H1 (cell line): ENCODE results near the gene EZH1. TPM values are rescaled to one million over a fixed set of nuclear protein-coding genes. Genes with fewer than 3 reads are reported as not detected.

Experiments used
- CTCF ChIA-PET: fragments of 300-600 bp; sonication (Branson Sonifier 250); formaldehyde crosslinking; loops from one replicate; lab custom pipeline; 2021; ENCODE audit not compliant: partially characterized antibody; lab: Charles Lee
- POLR2A ChIA-PET: fragments of 300-600 bp; sonication (Branson Sonifier 250); formaldehyde crosslinking; loops from one replicate; lab custom pipeline; 2021; ENCODE audit warnings: inconsistent platforms; ENCODE audit not compliant: partially characterized antibody; lab: Charles Lee
- DNase-seq, 2 experiments: peaks; one replicate each; pipeline versions ENCODE4 v3.0.0 to v3.0.0-alpha.2; 2010 to 2022; ENCODE audit warnings: low spot score in 2 of 2, low read depth in 1 of 2, mixed read lengths in 1 of 2
- FAIRE-seq: peaks from 2 replicates; lab custom pipeline; 2011; peaks lifted over from hg19 to GRCh38; lab: Jason Lieb, UNC
- H2AFZ ChIP-seq: 2 replicates; pipeline ENCODE4 v1.8.1; 2012; ENCODE audit warnings: low read length, inconsistent platforms
- H2AK5ac ChIP-seq: 2 replicates; pipeline ENCODE4 v1.6.1; 2013; ENCODE audit warnings: low read depth, low read length
- H2BK120ac ChIP-seq: replicated peaks from 2 replicates; pipeline ENCODE3; 2013; ENCODE audit warnings: low read depth, low read length, inconsistent platforms
- H2BK12ac ChIP-seq: 2 replicates; pipeline ENCODE4 v1.6.1; 2013; ENCODE audit warnings: low read depth, low read length
- H2BK15ac ChIP-seq: 2 replicates; pipeline ENCODE4 v1.6.1; 2013; ENCODE audit warnings: low read length
- H2BK20ac ChIP-seq: 2 replicates; pipeline ENCODE4 v1.6.1; 2013; ENCODE audit warnings: low read length
- H2BK5ac ChIP-seq: 2 replicates; pipeline ENCODE4 v1.6.1; 2013; ENCODE audit warnings: low read depth, low read length
- H3K14ac ChIP-seq: 2 replicates; pipeline ENCODE4 v1.6.1; 2013; ENCODE audit warnings: inconsistent platforms; ENCODE audit not compliant: insufficient read length
- H3K18ac ChIP-seq: 2 replicates; pipeline ENCODE4 v1.6.1; 2013; ENCODE audit warnings: low read length; ENCODE audit errors: extremely low read depth
- H3K23ac ChIP-seq: 2 replicates; pipeline ENCODE4 v1.6.1; 2013; ENCODE audit warnings: inconsistent platforms; ENCODE audit not compliant: insufficient read length
- H3K23me2 ChIP-seq: 2 replicates; pipeline ENCODE4 v1.6.1; 2013; ENCODE audit warnings: low read depth, low read length
- H3K27ac ChIP-seq: 2 replicates; pipeline ENCODE4 v1.6.1; 2011; ENCODE audit warnings: low read depth, low read length, inconsistent platforms
- H3K27me3 ChIP-seq, 4 experiments: replicated peaks in 1 of 4; 1 replicate in 1 of 4; 2 replicates in 3 of 4; pipeline versions ENCODE4 v1.6.1 to v1.8.1; 2011 to 2013; ENCODE audit warnings: low read length in 3 of 4, mild to moderate bottlenecking in 3 of 4, inconsistent platforms in 2 of 4, mixed read lengths in 2 of 4, moderate library complexity in 1 of 4; ENCODE audit not compliant: control insufficient read depth in 3 of 4, insufficient read depth in 3 of 4; ENCODE audit errors: extremely low read depth in 1 of 4
- H3K36me3 ChIP-seq, 4 experiments: 2 replicates each; pipeline versions ENCODE4 v1.6.1 to v1.8.1; 2011 to 2013; ENCODE audit warnings: mild to moderate bottlenecking in 4 of 4, low read length in 3 of 4, moderate library complexity in 2 of 4, control low read depth in 1 of 4, inconsistent platforms in 1 of 4; ENCODE audit not compliant: insufficient read depth in 4 of 4, control insufficient read depth in 2 of 4
- H3K4ac ChIP-seq: replicated peaks from 2 replicates; pipeline ENCODE3; 2013; ENCODE audit warnings: low read length, low read depth, mixed read lengths, inconsistent platforms; ENCODE audit not compliant: insufficient read length
- H3K4me1 ChIP-seq, 4 experiments: replicated peaks in 1 of 4; 1 replicate in 1 of 4; 2 replicates in 3 of 4; pipeline versions ENCODE4 v1.6.1 to v1.8.1; 2011 to 2013; ENCODE audit warnings: low read length in 3 of 4, inconsistent platforms in 2 of 4, mixed read lengths in 1 of 4; ENCODE audit not compliant: insufficient read depth in 4 of 4, control insufficient read depth in 3 of 4
- H3K4me2 ChIP-seq, 2 experiments: 2 replicates each; pipeline versions ENCODE4 v1.6.1 to v1.8.1; 2011 to 2013; ENCODE audit warnings: low read depth in 2 of 2, low read length in 2 of 2, control low read depth in 1 of 2, inconsistent platforms in 1 of 2, mild to moderate bottlenecking in 1 of 2; ENCODE audit not compliant: insufficient read depth in 1 of 2
- H3K4me3 ChIP-seq, 4 experiments: fragments of 200-600, 300-600 bp in 1 of 4; sonication (generic), shearing (Covaris generic), sonication (Bioruptor Twin) in 1 of 4; 2 replicates each; pipeline versions ENCODE4 v1.5.1 to v1.8.1; 2011 to 2016; ENCODE audit warnings: low read length in 4 of 4, low read depth in 3 of 4, control low read depth in 2 of 4, inconsistent platforms in 2 of 4, mild to moderate bottlenecking in 2 of 4, mixed read lengths in 1 of 4, moderate library complexity in 1 of 4; ENCODE audit not compliant: insufficient read depth in 2 of 4; ENCODE audit errors: extremely low read depth in 1 of 4
- H3K56ac ChIP-seq: replicated peaks from 2 replicates; pipeline ENCODE3; 2013; ENCODE audit warnings: low read depth, mild to moderate bottlenecking, mixed read lengths, low read length, inconsistent platforms; ENCODE audit not compliant: insufficient read length
- H3K79me1 ChIP-seq: 2 replicates; pipeline ENCODE4 v1.6.1; 2013; ENCODE audit warnings: low read depth, low read length, control low read depth
- H3K79me2 ChIP-seq, 2 experiments: 2 replicates each; pipeline versions ENCODE4 v1.6.1 to v1.8.1; 2012 to 2013; ENCODE audit warnings: low read length in 2 of 2, mild to moderate bottlenecking in 2 of 2, inconsistent platforms in 1 of 2; ENCODE audit not compliant: insufficient read depth in 2 of 2, control insufficient read depth in 1 of 2
- H3K9ac ChIP-seq, 4 experiments: replicated peaks in 1 of 4; 1 replicate in 1 of 4; 2 replicates in 3 of 4; pipeline versions ENCODE4 v1.6.1 to v1.8.1; 2011 to 2013; ENCODE audit warnings: low read depth in 3 of 4, low read length in 3 of 4, control low read depth in 2 of 4, mild to moderate bottlenecking in 2 of 4, moderate library complexity in 2 of 4, inconsistent platforms in 1 of 4; ENCODE audit errors: extremely low read depth in 1 of 4
- H3K9me3 ChIP-seq, 2 experiments: 2 replicates each; pipeline versions ENCODE4 v1.6.1 to v1.8.1; 2012 to 2013; ENCODE audit warnings: mild to moderate bottlenecking in 2 of 2, moderate library complexity in 2 of 2, control low read depth in 1 of 2, inconsistent platforms in 1 of 2, low read depth in 1 of 2, low read length in 1 of 2, mixed read lengths in 1 of 2; ENCODE audit not compliant: insufficient read depth in 2 of 2
- H4K20me1 ChIP-seq, 2 experiments: replicated peaks in 1 of 2; 2 replicates each; pipeline versions ENCODE3 to v1.8.1; 2011 to 2013; ENCODE audit warnings: inconsistent platforms in 2 of 2, low read length in 2 of 2, mild to moderate bottlenecking in 1 of 2; ENCODE audit not compliant: insufficient read depth in 2 of 2, control insufficient read depth in 1 of 2
- H4K5ac ChIP-seq: 2 replicates; pipeline ENCODE4 v1.6.1; 2013; ENCODE audit warnings: low read length, low read depth, mixed read lengths, inconsistent platforms; ENCODE audit not compliant: insufficient read length
- H4K8ac ChIP-seq: 2 replicates; pipeline ENCODE4 v1.8.0; 2013; ENCODE audit warnings: mild to moderate bottlenecking, moderate library complexity, low read length, inconsistent platforms; ENCODE audit not compliant: insufficient read depth; ENCODE audit errors: extremely low read depth
- H4K91ac ChIP-seq: replicated peaks from 2 replicates; pipeline ENCODE3; 2013; ENCODE audit warnings: low read length, mixed read lengths, inconsistent platforms; ENCODE audit not compliant: insufficient read length
- CTCF ChIP-seq, 3 experiments: IDR thresholded peaks; 1 replicate in 2 of 3; 2 replicates in 1 of 3; pipeline versions ENCODE4 v1.5.1 to v1.6.1; 2011; ENCODE audit warnings: low read length in 3 of 3, mild to moderate bottlenecking in 3 of 3, inconsistent platforms in 2 of 3, low read depth in 1 of 3, moderate library complexity in 1 of 3; ENCODE audit not compliant: insufficient read depth in 1 of 3; ENCODE audit errors: control extremely low read depth in 1 of 3
- MAX ChIP-seq: IDR thresholded peaks from 2 replicates; pipeline ENCODE4 v1.6.1; 2012; ENCODE audit warnings: inconsistent platforms
- POLR2A ChIP-seq, 2 experiments: IDR thresholded peaks; 1 replicate in 1 of 2; 2 replicates in 1 of 2; pipeline ENCODE4 v1.6.1; 2011; ENCODE audit warnings: low read depth in 2 of 2, low read length in 2 of 2, mild to moderate bottlenecking in 2 of 2; ENCODE audit errors: control extremely low read depth in 1 of 2
- RXRA ChIP-seq: IDR thresholded peaks from 2 replicates; pipeline ENCODE4 v1.6.1; 2011; ENCODE audit warnings: low read depth, mild to moderate bottlenecking, low read length, moderate library complexity; ENCODE audit not compliant: insufficient read depth
- SP2 ChIP-seq: IDR thresholded peaks from 2 replicates; pipeline ENCODE4 v1.6.1; 2012; ENCODE audit warnings: mild to moderate bottlenecking, low read length, inconsistent platforms
- TAF1 ChIP-seq: IDR thresholded peaks from 2 replicates; pipeline ENCODE4 v1.6.1; 2011; ENCODE audit warnings: mild to moderate bottlenecking, low read depth, low read length
- TBP ChIP-seq: IDR thresholded peaks from 2 replicates; pipeline ENCODE4 v1.6.1; 2011; ENCODE audit warnings: low read depth, low read length, improper control_type of control experiment
- WGBS, 2 experiments: shearing (Covaris generic) in 1 of 2; methylation state at CpG; one replicate each; pipeline versions ENCODE4 v1.1.6 to v1.1.7; 2013 to 2015; ENCODE audit warnings: low lambda C conversion rate in 2 of 2, mixed read lengths in 2 of 2, inconsistent platforms in 1 of 2, low coverage in 1 of 2, missing lambda C conversion rate in 1 of 2; ENCODE audit not compliant: insufficient replicate concordance in 2 of 2, insufficient coverage in 1 of 2, insufficient read length in 1 of 2; ENCODE audit errors: extremely low coverage in 1 of 2, missing lambda C conversion rate in 1 of 2; 5-methylcytosine and 5-hydroxymethylcytosine counted together
- polyA plus RNA-seq, 7 experiments: library from polyadenylated mRNA; depleted of rRNA in 3 of 7; stranded (reverse) in 5 of 7; unstranded in 2 of 7; fragments of >200 nt in 5 of 7; fragments of 200-250 nt in 2 of 7; gene quantifications; 1 replicate in 5 of 7; 2 replicates in 1 of 7; 4 replicates in 1 of 7; pipeline versions ENCODE4 v1.2.1 to v1.2.3, GENCODE V29; 2011 to 2013; ENCODE audit warnings: missing spikeins in 2 of 7, mixed read lengths in 2 of 7
- total RNA-seq: library from RNA; stranded (reverse); fragmentation: NEBNext Ultra II Directional; extraction: Animal tissue kit (Norgen Biotek cat#: 25700); gene quantifications from 2 replicates; pipeline ENCODE4 v1.2.1, GENCODE V29; 2021

EZH1 gene
- total and polyA plus RNA-seq, 2 of the 8 experiments (the other 6 are each of a cell fraction or from before 2014, with no cell fraction given): 17.4 to 20.8 TPM

- Histone ChIP-seq H2BK12ac (no peak overlapping the region), H3K4me3 (no peak overlapping the region), H2BK120ac (no peak overlapping the region), H2BK5ac (no peak overlapping the region), H3K27ac (no peak overlapping the region), H2BK15ac (no peak overlapping the region), H3K4me2 (no peak overlapping the region), H3K23ac (no peak overlapping the region), H2AFZ (no peak overlapping the region), H4K8ac (peak overlapping the region; percentile 17; the same call in 1 of the 2 replicates), H4K91ac (no peak overlapping the region), H3K4me1 (0 out of 7 replicates have a peak, but pooled peaks cover 0 to 5% (median 0%) of the 10 kb centered on the region in 4 experiments), H2AK5ac (no peak overlapping the region), H3K9me3 (no peaks in the 10 kb centered on the region), H3K23me2 (peaks cover 2% of the 10 kb centered on the region; the same call in 1 of the 2 replicates), H3K9ac (no peak overlapping the region), H4K20me1 (peaks cover 0 to 4% of the 10 kb centered on the region in 2 experiments), H3K36me3 (peaks cover 0 to 6% (median 3%) of the 10 kb centered on the region in 4 experiments; a peak in 5 of 8 replicates), H3K56ac (no peak overlapping the region), H3K18ac (no peak overlapping the region), H2BK20ac (no peak overlapping the region), H4K5ac (no peak overlapping the region), H3K79me2 (no peaks in the 10 kb centered on the region), H3K27me3 (no peaks in the 10 kb centered on the region), H3K4ac (no peak overlapping the region), H3K79me1 (no peaks in the 10 kb centered on the region), H3K14ac (no peak overlapping the region)
- CTCF ChIA-PET: interaction anchor here (1.4 kb wide), 1 partner anchor 15 kb away, joined by 7 read pairs; no protein-coding TSS in a partner anchor
- no peak for FAIRE-seq
- TF ChIP-seq MAX (no peak), SP2 (no peak), TBP (no peak), CTCF (IDR thresholded peaks at IDR 0.05; ENCODE audit: control extremely low read depth in 1 of 3, insufficient read depth in 1 of 3, low read depth in 1 of 3, low read length in 3 of 3) (no peak), TAF1 (no peak), POLR2A (IDR thresholded peaks at IDR 0.05; ENCODE audit: control extremely low read depth in 1 of 2, low read depth in 2 of 2, low read length in 2 of 2) (no peak), RXRA (no peak)
- no peak for DNase-seq
- 91% methylated on average over 20 of the region's 20 CpGs; no CpG with 5 or more reads in 1 of the 2 experiments for WGBS, 2 experiments
- POLR2A ChIA-PET: interaction anchor here (1.8 kb wide), 1 partner anchor 11 kb away, joined by 5 read pairs; no protein-coding TSS in a partner anchor
Measured at GRCh38 chr17:42695500-42695899, 49.3 kb downstream of the EZH1 start.
